GM11168 (cell line): ENCODE data around the gene RASGRP2.

Source experiments
- in situ Hi-C: fragments of 300-500 bp; cut with MboI; formaldehyde crosslinking; loops from one replicate; pipeline ENCODE4 v1.12.0; 2022; ENCODE audit warnings: low sequenced_read_pairs; ENCODE audit not compliant: unreplicated experiment

RASGRP2 gene

GRCh38 chr11:64742889-64743590 lies 902 bp downstream of the RASGRP2 start:
- in situ Hi-C loops = no loop called here

- in situ Hi-C loops = no loop called here
Observed at GRCh38 chr11:64742087-64742888, 1.7 kb downstream of the RASGRP2 start.

- in situ Hi-C loops = no loop called here
Observed at GRCh38 chr11:64741375-64742086, 2.4 kb downstream of the RASGRP2 start.

GRCh38 chr11:64739871-64740270 lies 4.1 kb downstream of the RASGRP2 start:
- in situ Hi-C loops = no loop called here

DNA sequence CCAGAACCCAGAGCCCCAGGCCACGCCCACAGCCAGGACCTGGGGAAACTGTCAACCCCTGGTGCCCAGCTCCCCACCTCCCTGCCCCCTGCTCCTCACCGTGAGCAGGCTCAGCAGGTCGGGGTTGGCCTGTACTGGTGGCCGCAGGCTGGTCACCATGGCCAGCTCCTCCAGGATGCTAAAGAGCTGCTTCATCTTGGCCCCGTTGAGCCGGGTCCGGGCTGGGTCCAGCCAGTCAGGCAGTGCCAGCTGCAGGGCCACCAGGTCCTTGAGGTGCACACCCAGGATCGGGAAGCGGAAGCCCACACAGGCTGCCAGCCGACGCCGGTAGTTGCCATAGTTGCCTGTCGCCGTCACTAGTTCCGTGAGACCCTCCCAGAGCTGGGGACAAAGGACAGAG lies 7.3 kb downstream of the RASGRP2 start:
- in situ Hi-C loops = no loop called here

DNA sequence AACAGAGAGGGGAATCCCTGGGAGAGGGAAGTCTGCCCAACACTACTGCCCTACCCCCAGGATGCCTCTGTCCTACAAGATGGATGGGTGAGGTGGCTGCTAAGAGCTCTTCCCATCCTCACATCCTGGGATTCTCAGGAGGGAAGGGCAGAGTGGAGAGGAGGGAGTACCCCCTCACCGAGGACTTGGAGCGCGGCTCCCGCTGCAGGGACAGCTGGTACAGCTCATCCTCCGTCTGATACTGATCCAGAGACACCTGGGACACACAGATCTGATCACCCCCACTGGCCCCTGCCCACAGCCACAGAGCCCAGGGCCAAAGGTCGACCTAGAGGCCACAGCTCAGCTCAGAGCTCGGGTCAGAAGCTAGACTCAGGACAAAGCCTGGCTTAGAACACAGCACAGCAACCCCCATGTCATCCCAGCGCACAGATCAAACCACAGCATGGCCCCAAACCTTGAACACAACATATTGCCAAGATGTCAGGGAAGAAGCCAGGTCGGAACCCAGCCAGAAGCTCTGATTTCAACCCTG lies 8.2 kb downstream of the RASGRP2 start:
- in situ Hi-C loops = no loop called here

GRCh38 chr11:64734811-64735724 lies 8.9 kb downstream of the RASGRP2 start:
- in situ Hi-C loops = loop anchor here (5.0 kb wide), 1 partner anchor 43 kb away; no protein-coding TSS in a partner anchor

- in situ Hi-C loops = loop anchor here (5.0 kb wide), 1 partner anchor 39 kb away; no protein-coding TSS in a partner anchor
Observed at GRCh38 chr11:64731601-64732000, 12.3 kb downstream of the RASGRP2 start.

DNA sequence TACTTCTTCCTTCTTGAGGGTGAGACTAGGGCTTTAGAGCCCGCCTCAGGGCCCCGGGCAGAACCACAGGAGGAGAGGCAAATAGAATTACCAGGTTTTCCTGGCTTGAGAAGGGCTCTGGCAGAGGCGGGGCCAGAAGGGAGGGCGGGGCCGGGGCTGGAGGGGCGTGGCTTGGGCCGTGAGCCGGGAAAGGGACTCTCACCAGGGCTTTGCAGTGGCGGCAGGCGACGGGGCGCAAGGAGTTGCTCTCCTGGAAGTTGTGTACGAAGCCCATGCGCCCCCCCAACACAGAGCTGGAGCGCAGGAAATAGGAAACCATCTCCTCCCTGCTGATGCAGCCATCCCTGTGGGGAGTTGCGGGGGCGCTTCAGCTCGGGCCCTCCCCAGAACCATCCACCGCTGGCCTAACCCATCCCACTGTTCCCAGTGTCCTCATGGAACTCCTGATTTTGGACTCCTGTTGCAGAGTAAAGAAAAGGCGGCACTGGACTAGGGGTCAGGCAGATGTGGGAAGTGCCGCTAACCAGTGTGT lies 14.0 kb downstream of the RASGRP2 start:
- in situ Hi-C loops = loop anchor here (5.0 kb wide), 1 partner anchor 38 kb away; no protein-coding TSS in a partner anchor

- in situ Hi-C loops = no loop called here
Observed at GRCh38 chr11:64728757-64729365, 15.1 kb downstream of the RASGRP2 start.

GRCh38 chr11:64726867-64727530 lies 16.9 kb downstream of the RASGRP2 start:
- in situ Hi-C loops = no loop called here

DNA sequence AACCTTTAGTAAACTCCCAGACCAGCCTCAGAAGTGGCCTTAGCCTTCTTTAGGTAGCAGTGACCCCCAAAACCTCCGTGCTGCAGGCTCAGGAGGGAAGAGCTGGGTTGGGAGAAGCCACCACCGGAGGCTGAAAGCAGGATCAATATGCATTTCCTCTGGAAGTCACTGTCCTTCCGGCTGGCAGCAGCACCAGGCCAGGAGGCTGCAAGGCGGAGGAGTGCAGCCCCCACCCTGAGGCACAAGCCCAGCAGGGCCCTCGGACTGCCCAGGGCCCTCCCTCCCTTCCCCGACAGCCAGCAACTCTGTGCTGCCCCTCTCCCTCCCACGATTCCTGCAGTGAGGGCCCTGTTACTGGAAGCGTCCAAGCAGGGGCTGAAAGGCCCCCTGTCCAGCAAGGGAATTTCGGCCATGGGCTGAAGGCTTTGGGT lies 17.7 kb downstream of the RASGRP2 start:
- in situ Hi-C loops = no loop called here

- in situ Hi-C loops = no loop called here
Observed at GRCh38 chr11:64724863-64725532, 18.9 kb downstream of the RASGRP2 start.

- in situ Hi-C loops = no loop called here
Observed at GRCh38 chr11:64723907-64724862, 19.8 kb downstream of the RASGRP2 start.

- in situ Hi-C loops = no loop called here
Observed at GRCh38 chr11:64723117-64723906, 20.6 kb downstream of the RASGRP2 start, which contains the start of gene NRXN2. Gene NRXN2, minus strand, starts transcription at chr11:64723197. Its CDS starts 9,498 bp downstream, at chr11:64713699.
